ENCODE data around the gene LYPD6B.

LYPD6B gene

DNA sequence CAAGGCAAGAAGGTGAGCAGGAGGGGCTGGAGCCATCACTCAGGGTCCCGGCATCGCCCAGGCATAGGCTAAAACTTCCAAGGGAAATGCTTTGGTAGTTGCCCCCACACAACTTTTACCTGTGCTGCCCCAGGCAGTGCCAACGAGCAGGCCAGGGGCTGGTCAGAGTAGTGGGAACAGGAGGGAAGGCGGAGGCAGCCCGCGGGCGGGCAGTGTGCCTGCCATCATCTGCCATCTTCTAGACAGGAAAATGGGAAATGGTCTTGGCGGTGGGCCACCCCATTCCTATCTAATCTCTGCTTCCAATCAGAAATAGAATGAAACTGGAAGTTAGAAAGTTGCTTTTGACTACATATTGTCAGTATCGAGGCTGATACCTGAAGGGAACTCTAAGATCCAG is 26.0 kb upstream of the LYPD6B start:
- no peak for DNase-seq

DNA sequence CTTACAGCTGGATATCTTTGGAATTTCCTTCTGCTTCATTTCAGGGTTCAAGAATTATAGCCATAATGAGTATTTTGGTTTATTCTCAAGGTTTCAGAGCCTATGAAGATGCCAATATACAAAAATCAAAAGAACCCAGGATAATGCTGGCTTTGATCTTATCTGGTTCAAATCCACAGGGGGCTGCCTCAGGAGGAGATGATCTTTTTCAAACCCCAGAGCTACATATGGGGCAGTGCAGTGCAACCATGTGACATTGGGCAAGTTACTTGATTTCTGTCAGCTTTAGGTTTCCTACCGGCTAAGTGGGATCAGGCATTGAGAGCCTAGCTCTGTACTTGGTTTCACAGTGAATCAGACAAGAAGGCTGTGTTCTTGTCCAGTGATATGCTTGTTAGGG is 23.0 kb upstream of the LYPD6B start:
- no peak for DNase-seq

DNA sequence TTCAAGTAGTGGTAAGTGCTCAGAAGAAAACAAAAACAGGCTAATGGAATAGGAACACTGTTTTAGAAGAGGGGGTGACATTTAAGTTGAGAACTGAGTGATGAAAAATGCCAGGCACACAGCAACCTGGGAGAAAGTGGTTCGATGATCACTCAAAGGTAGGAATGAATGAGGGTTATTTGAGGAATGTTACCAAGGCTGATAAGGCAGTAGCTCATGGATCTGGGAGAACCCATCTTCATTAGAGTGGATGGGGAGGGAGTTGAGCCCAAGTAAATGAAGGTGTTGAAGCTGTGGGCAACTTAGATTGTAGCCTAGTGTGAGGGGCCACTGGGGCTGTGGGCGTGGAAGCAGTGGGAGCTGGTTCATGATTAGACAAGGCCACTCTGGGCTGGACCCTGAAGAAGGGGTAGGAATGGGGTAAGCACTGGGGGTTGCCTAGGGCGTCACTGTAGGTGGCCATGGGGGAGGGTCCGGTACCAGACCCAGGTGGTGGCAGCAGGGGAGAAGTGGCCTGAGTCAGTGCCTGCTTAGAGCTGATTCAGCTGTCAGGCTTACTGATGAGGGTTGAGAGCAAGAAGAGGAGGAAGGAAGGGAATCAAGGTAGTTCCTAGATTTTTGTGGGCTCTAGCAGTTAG is 22.5 kb upstream of the LYPD6B start:
- no peak for DNase-seq

DNA sequence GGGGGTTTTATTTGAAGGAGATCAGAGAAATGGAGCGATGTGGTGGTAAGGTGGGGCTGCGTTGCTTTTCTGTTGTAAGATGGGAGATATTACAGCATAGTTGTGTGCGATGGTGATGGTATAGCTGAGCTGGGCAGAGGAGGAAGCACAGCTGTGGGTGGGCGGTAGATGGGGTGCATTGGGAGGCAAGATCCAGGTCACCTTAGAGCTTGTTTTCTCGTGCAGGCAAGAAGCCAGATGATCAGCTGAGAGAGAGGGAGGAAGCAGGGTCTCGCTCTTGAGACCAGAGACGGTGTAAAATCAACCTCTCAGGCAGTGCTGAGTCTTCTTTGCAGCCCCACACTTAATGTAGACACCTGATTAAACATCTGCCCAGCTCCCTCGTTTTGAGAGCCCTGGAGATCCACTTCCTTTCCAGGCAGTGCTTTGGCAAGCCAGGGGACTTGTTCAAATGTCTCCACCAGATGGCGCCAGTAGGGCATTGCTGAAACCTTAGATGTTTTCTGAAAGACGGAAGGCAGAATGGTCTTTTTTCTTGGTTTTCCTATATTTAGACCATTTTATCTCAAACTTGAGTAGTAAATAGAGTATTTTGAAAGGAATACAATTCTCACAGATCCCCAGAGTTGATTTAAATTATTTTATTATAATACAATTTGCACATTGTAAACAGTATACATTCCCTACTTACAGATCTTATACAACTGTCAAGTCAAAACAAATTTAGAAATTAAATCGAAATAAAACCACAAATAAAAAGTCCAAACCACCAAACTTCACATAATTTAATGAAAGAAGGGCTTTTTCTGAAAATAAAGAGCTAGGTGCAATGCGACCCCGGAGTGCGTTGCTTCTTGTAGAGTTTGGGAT is 21.1 kb upstream of the LYPD6B start:
- peak; percentile 72 for DNase-seq

DNA sequence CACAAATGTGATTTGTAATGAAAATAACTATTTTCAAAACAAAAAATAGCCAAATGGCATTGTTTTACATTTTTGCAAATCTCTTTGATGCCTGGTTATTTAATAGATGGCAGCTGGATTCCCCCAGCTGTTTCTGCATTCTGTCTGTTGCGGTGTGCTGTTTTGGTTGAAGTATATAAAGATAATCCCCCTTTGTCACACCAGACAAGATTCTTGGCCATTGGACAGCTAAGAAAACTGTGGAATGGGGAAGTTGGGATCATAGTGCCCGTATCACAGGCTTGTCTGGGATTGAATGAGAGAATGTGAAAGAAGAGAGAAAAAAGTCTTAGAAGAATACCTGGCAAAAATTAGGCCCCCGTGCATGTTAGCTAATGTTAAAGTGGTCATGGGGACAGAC is 19.5 kb upstream of the LYPD6B start:
- no peak for DNase-seq

DNA sequence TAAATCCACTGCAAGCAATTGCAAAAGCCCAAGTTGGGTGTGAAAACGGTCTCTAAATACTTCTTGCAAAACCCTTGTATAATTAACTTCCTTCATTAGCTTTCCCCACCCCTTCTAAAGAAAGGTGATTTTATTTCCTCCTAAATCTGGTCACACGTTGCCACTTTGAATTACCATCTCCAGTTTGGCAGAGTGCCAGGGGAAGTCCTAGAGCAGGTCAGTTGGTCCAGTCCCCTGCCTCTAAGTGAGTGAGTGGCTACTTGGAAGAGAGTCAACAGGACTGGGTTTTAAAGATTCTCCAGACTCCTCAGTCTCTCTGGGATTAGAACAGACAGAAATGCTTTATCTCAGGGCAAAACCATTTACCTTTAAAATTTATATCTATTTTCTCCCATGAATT is 18.7 kb upstream of the LYPD6B start:
- DNase-seq, result no peak

DNA sequence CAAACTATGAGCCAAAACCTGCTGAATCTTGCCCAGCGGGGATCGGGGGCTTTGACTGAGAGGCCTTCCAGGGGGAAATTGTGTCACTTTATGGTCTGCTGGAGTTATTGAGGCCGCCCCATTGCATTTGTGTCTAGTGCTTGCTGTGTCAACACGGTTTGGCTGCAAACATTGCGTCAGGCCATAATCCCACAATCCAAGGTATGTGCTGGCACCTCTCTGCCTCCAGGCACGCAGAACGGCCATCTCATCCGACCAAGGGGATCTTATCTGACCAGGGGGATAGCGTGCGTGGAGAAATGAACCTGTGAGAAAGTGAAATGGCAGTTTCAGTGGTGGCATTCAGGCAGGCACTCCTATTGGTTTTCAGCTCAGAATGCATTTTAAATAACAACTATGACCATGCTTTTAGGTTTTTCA is 18.1 kb upstream of the LYPD6B start:
- DNase-seq, result no peak

DNA sequence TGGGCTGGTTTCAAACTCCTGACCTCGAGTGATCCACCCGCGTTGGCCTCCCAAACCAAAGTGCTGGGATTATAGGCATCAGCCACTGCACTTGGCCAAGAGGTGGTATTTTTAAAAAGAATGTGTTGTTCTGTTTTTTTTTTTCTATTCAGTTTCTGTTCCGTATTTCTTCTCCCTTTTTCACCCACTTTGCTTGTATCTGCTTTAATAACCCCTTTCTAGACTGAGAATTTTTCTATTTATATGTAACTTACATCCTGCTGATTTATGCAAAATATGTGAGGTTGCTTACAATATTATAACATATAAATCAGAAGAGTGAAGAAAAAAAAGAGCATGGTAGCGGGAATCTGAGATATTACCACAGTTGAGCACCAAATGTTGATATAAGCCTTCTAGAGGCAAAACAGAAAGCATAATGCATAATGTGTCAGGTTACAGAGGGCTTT is 17.2 kb upstream of the LYPD6B start:
- no peak for DNase-seq

DNA sequence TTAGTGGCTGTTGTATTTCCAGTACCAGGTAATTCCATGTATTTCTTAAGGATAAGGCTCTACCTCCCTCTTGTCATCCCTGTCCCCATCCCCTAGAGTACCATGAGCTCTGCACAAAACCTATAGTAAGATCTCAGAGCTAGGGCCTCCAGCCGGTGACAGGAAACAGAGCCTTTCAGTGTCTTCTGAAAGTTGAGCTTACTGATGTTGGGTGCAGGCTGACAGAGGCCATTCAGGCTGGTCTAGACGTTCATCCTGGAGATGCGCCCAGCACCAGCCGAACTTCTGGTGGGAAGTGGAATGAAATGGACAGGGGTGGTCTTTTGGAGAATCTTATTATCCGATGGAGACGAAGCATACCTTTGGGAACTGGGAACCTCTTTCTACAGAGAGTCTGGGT is 16.7 kb upstream of the LYPD6B start:
- no peak for DNase-seq

DNA sequence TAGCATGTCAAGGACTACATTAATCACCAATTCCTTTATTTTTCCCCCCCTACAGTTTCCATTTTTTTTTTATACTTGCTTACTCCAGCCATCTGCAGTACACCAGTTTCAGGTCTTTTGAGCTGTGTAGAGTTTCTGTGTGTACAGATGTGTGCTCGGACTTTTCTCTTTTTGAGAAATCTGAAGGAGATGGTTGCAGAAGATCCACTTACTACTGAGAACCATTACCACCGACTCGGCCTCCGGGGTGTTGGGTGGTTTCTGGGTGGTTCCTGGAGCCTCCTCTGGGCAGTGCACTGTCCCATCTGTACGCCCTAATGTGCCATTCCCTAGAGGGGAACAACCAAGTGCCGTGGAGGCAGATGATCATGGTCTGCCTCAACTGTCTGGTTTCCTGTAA is 15.4 kb upstream of the LYPD6B start:
- no peak for DNase-seq

DNA sequence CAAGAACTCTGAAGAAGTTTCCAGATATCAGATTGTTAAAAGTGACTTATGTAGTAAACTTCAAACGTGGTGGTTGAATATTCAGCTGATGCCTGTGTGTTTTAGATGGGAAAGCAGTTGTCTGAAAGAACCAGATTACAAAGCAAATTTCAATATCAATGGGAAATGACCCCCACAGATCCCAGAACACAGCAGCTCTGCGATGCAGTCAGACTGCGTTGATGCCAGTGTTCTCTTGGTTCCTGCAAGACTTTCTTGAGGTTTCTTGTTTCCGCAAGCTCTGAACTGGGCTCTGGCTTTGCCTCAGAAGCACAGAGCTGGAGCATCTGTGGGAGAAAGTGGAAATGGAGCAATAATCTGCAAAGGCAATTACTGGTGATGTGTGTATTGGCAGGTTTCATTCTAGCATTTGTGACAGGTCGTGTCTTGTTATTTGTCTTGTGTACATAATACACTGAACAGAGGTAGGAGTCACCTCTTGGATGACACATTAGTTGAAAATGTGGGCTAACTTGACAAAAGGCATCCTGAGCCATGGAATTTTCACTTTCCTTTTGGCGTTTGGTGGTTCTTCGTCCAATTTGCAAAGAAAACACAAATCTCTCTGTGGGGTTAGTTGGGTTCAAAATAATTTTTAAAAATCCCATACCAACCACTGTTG is 10.8 kb upstream of the LYPD6B start:
- no peak for DNase-seq

DNA sequence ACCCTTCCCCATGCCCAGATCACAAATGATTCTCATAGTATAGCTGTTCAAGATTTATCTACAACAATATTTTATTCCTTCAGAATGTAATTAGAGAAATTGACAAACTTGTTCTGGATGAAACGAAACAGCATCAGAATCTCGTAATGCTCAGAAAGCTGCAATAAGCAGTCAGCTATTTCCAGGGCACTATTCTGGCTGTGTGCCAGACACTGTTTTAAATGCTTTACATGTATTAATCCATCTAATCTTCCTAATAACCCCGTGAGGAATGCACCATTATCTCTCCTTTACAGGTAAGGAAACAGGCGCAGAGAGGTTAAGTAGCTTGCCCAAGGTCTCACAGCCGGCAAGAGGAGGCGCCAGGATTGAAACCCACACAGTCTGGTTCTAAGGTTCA is 10.1 kb upstream of the LYPD6B start:
- DNase-seq, result no peak

DNA sequence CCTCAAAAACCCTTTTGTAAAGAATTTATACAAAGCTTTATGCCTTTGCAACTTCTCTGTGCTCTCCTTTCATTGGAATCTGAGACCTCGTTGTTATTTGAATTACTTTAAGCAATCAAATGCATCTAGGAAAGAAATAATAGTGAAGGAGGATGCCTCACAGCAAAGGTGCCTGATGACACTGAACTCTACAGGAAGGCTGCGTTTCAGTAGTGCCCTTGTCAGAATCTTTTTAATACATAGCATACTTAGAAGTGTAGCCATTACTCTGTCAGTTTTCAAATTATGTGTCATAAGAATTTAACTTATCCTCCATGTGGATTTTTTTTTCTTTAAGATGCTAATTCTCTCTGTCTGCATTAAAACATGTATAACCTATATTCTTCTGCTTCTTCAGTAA is 9.6 kb upstream of the LYPD6B start:
- DNase-seq, result no peak

DNA sequence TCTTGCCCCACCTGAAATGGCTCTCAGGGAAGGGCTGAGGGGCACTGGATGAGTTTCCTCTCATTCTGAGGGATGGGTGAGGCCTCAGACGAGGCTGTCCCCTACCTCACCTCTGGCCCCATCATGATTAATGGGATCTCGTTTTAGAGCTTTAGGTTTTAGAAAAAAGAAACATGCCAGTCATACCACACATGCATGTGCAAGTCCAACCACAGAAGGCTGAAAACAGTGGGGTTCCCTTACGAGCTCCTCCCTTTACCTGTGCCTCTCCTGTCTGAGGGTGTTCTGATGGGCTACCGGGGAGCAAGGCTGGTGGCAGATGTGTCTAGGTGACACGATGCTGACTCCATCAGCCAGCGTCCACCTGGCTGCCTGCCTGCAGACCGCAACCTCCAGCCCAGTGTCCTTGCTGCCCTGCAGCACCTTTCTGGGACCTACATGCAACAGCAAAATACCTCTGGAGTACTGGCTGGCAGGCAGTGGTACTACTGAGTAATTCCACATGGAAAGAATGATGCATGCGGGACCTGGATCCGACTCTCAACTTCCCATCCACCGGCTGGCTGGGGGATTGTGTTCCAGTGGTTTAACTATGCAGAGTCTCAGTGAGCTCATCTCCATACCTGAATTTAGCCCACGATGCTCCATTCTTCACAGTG is 9.1 kb upstream of the LYPD6B start:
- no peak for DNase-seq

DNA sequence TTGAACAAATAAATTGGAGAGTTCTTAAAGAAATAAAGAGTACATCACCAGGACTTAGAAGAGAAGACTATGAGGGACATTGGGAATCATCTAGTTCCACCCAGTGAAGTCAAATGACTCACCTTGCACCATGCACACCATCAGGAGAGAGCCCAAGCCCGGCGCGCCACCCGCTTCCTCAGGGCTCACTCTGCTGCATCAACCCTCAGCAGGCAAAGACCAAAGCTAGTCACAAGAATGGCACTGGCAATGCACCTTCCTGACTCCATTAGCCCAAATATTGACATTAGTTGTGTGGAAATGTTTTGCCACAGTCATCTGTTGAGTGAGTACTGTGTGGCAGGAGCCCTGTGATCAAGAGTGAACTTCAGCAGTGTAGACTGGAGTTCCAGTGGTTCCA is 7.1 kb upstream of the LYPD6B start:
- DNase-seq, result no peak

DNA sequence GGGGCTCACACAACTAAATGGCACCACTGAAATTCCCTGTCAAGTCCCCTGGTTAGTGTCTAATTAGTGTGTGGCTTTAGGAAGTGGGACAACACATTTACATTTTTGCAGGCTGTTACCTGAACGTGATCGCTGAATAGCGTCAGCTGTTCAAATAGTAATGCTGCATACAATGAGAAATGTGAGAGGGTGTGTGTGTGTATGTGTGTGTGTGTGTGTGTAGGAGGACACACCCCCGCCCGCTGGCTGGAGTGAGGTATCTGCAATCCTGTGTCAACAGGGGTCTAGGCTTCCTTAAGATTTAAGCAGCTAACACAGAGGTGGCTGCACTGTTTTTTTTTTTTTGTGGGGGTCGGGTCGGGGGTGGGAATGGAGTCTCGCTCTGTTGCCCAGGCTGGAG is 4.8 kb upstream of the LYPD6B start:
- no peak for DNase-seq

DNA sequence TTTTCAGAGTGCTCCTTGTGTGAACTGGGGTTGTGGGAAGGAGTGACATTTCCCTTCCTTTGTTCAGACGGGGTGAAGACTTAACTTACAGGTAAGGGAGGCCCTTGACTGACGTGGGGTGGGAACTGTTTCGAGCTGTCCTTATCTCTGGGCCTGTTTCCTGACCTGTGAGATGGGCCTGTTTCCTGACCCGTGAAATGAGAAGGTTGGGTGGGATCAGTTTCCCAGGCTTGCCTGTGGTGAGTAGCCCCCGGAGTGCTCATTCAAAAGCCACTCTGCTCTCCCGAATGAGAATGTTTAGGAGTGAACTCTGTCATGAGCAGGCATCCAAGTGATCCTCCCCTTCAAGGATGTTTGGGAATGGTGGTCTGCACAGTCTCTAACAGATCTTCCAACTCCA is 4.1 kb upstream of the LYPD6B start:
- no peak for DNase-seq

DNA sequence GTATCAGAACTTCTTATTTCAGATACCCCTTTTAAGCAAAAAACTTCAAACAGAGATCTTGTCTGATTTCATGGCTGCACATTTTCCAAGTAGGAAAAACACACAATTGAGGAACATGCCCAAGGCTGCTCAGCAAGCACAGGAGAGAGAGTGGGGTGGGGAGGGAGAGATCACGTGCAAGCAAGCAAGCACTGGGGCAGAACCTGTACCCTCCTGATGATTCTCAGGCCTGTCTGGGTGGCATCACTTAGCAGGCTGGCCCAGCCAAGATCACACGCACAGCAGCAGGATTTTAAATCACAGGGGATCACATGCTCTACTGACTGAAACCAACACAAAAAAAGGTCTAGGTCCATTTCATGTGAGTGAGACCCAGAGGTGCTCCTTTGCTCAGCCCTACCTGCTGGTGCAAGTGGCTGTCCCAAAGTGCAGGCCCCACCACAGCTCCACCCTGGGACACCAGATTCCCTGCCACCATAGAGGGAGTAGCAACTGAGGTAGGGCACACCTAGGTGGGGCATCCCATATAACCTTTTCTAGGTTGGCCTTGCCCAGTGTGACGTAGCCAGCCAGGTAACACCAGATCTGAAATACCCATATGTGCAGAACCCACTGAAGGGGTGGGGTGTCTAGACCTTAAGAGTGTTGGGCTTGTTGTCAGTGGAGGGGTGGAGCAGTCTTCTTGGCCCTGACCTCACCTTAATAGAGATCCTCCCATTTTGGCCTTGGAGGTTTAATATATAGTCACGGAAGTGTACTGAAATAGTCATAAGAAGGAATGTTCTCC is 1.8 kb upstream of the LYPD6B start:
- no peak for DNase-seq

DNA sequence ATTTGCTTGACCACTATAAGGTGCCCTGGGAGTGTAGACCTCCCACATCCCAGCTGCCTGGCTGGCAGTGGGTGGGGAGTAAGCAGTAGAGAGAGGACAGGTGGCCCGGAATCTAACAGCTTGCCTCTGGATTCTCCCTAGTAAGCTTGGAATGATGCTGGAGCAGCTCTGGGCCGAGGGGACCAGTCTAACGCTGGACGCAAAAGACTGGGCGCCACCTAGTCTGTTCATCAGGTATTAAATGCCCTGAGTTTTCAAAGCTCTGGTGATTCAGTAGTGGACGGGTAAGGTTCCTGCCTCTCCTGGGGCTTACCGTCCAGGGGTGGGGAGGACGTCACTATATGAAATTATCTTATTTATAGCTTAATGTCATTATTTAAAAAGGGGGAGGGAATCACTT is 648 bp upstream of the LYPD6B start:
- no peak for DNase-seq

DNA sequence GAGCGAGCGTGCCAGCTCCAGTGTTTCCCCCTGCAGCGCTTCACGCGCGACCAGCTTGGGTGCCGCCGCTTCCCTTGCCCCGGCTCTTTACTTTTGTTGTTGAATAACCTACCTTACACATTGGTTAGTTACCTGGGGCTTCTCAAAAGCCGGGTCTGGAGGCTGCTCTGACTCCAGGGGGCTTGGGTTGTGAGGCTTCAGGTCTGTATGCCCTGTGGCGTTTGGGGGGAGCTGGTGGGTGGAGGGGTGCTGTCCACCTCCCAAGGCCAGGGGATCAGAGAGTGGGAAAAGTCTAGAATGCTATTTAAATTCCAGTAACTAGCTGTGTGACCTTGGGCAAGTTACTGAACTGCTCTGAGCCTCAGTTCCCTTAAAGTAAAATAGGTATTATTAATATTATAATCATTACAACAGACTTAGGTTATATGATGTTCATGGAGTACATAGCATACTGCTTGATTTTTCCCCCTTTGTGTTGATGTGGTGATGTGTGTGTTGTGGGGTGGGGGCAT is 770 bp downstream of the LYPD6B start:
- DNase-seq, result no peak

DNA sequence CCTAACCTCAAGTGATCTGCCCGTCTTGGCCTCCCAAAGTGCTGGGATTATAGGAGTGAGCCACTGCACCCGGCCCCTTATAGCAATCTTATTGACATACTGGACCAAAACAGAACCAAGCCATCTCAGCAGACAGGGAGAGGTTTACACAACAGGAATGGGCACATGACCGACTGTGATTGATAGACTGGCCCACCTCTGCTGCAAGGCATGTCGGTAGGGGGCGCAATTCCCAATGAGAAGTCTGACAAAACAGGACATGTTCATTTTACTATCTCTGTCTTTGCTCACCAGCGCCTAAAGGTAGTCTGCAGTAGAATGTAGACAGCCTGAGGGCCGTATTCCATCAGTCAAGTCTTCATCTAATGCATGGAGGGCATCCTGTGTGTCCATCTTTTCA is 2.0 kb downstream of the LYPD6B start:
- no peak for DNase-seq

DNA sequence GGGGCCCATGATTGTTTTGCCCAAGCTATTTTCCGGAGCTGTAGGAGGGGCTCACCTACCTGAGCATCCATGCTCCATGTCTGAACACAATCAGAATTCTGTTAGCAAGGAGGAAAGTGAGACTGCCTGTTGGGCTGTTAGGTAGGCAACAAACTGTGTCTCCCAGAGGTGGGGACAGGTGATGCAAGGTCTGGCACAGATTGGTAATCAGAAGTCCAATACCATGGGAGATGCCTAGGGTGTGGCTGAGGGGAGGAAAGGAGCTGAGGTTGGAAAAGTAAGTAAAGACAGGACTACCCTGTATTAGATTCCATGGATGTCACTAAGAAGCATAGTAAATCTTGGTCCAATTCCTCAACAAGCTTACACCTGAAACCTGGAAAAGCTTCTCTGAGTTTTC is 3.0 kb downstream of the LYPD6B start:
- no peak for DNase-seq
